D721Med (cell line): ENCODE measurements around the gene ADM5.

Experiments used
- DNase-seq: peaks from one replicate; pipeline ENCODE4 v3.0.0; 2011; ENCODE audit warnings: low spot score; ENCODE audit not compliant: insufficient read length
- FAIRE-seq: peaks from 2 replicates; lab custom pipeline; 2011; peaks lifted over from hg19 to GRCh38; lab: Jason Lieb, UNC
- TF ChIP-seq, protein P1 (sequence below): IDR thresholded peaks from 2 replicates; pipeline ENCODE4 v1.5.1; 2012; ENCODE audit warnings: mild to moderate bottlenecking, control low read depth; ENCODE audit not compliant: insufficient read depth; ENCODE audit errors: missing control alignments

The ADM5 gene

DNA sequence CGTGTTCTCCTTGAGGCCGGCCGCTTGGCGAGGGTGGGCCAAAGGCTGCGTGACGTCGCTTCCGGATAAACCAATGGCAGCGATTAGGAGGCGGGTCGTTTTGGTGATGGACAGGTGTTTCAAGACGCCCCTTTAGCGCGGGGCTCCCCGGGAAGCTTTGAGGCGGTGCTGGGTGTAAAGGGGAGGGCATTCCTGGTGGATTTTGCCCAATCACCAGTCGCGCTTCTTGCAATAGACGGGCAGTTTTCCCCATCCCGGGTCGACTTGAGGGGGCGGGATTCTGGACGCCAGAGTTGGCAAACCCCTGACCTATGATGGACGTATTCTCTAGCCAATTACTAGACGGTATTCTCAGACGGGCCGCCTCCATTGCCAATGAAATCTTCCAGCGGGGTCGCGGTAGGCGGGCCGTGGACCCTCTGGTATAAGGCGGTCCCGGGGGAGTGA lies 12.6 kb upstream of the ADM5 start:
- DNase-seq (peak; percentile 91), FAIRE-seq (no peak)
- TF ChIP-seq, protein P1, sequence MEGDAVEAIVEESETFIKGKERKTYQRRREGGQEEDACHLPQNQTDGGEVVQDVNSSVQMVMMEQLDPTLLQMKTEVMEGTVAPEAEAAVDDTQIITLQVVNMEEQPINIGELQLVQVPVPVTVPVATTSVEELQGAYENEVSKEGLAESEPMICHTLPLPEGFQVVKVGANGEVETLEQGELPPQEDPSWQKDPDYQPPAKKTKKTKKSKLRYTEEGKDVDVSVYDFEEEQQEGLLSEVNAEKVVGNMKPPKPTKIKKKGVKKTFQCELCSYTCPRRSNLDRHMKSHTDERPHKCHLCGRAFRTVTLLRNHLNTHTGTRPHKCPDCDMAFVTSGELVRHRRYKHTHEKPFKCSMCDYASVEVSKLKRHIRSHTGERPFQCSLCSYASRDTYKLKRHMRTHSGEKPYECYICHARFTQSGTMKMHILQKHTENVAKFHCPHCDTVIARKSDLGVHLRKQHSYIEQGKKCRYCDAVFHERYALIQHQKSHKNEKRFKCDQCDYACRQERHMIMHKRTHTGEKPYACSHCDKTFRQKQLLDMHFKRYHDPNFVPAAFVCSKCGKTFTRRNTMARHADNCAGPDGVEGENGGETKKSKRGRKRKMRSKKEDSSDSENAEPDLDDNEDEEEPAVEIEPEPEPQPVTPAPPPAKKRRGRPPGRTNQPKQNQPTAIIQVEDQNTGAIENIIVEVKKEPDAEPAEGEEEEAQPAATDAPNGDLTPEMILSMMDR, result no peak

DNA sequence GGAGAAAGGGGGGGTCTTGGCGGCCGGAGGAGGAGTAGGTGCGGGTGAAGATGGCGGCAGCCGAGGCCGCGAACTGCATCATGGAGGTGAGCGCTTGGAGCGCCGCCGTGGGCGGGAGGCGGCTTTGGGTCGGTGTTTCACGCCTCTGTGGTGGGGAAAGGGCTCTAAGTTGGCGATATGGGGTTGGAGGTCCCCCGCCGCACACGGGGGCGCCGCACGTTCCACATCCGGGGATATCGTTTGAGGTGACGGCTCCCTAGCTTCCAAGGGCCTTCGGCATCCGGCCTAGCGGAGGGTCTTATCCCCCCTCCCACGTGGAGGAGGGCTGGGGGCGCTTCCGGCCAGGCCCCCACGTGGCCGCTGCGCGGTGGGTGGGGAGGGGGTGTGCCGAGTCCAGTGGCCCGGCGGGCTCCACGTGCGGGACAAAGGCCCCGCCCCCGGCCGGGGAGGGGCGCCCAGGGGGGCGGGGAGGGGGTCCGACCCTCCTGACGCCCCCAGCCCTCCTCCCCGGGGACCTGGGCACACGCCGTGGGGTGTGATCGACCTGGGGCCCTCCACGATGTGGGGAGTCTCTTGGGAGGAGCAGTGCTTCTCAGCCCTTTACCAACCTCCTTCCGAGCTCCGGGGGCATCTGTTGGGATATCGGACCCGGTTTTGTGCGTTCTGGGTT lies 12.0 kb upstream of the ADM5 start, which contains the start of gene PRMT1:
Gene PRMT1, plus strand, starts transcription at position 41 of the 670 bp plus-strand sequence. Its CDS starts 10 bp downstream, at position 51.
- FAIRE-seq (no peak), DNase-seq (no peak)
- TF ChIP-seq, protein P1, result no peak

DNA sequence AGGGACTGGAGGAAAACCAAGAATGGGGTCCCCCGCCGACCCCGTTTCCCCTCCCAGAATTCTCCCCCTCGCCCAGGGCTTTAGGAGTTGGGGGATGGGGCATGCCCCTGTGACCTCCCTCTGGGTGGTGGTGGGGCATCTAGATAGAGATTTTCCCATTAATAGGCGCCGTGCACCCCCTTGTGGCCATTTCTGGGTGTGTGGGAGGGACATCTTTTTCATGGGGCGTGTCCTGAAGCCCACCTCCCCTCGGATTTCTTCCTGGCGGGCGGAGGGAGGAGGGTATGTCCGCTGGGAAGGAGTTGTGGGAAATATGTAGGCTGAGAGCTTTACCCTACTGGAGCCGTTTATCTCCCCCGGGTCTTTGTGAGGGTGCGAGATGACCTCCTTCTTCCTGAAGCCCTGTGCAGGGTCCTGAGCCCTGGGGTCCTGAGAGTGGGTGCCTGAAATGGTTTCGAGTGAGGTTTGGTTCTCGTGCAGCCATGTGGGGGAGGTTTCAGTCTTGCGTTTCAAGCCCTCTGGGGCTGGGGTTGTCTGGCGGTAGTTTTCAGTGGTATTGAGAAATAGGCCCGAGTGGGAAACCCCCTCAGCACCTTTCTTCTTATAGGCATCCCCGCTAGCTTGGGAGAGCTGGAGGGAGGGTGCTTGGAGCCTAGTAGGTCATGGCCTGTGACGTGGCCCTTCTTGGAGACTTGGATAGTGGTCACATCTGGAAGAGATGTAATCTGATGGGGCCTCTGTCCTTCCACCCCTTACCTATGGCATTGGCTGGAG lies 11.3 kb upstream of the ADM5 start:
- FAIRE-seq, result no peak
- no peak for DNase-seq

DNA sequence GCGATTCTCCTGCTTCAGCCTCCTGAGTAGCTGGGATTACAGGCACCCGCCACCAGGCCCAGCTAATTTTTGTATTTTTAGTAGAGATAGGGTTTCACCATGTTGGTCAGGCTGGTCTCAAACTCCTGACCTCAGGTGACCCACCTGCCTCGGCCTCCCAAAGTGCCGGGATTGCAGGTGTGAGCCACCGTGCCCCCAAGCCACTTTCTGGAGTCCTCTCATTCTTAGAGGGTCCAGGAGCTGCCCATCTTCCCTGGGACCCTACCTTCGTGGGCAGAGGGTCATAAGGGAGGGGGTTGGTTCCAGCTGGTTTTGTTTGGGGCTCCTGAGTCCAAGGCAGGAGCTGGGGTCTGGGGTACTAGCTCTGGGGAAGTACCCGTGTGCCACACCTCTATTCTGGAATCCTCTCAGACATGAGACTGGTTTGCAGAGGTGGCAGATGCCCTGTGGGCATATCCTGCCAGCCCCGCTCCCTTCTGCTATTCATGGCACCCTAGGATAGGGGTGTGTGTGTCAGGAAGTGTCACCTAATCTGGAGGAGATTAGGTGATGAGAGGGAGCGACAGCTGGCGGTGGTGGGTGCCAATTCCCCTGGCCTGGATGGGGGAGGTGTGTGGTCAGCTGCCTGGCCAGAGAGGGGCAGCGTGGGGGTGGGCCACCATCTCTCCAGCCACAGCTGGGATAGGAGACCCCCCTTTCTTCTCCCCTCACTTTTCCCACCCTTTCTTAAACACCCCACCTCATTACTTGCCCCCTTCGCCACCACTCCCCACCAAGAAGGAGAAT lies 10.2 kb upstream of the ADM5 start:
- DNase-seq (no peak), FAIRE-seq (no peak)
- TF ChIP-seq, protein P1, result no peak

More for the DNA sequence above, 11.3 kb upstream of the ADM5 start:
- TF ChIP-seq, protein P1, result peak; percentile 65

DNA sequence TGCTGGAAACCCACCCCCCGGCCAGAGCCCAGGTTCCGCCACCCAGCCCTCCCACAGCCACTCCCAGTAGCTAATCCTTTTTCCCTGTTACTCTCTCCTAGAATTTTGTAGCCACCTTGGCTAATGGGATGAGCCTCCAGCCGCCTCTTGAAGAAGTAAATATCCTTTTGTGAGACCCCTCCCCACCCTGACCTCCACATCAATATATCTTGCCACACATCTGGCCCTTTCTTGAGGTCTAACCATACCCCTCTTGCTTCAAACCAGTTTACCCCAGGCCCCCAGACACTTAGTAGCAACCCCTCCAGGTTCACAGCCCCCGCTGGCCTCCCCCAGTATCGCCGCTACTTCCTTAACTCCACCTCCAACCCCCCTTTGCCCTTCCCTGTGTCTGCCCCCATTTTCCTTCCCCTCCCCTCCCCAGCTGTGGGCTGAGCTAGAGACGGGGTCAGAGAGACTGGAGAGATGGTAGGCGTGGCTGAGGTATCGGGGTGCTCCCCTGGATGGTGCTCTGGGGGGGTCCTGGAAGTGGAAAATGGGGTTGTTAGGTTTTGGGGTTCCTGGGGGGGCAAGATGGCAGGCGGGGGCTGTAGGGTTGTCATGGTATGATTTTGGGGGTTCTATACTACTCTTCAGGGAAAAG lies 9.5 kb upstream of the ADM5 start:
- FAIRE-seq, result no peak
- TF ChIP-seq, protein P1, result no peak
- DNase-seq, result no peak

DNA sequence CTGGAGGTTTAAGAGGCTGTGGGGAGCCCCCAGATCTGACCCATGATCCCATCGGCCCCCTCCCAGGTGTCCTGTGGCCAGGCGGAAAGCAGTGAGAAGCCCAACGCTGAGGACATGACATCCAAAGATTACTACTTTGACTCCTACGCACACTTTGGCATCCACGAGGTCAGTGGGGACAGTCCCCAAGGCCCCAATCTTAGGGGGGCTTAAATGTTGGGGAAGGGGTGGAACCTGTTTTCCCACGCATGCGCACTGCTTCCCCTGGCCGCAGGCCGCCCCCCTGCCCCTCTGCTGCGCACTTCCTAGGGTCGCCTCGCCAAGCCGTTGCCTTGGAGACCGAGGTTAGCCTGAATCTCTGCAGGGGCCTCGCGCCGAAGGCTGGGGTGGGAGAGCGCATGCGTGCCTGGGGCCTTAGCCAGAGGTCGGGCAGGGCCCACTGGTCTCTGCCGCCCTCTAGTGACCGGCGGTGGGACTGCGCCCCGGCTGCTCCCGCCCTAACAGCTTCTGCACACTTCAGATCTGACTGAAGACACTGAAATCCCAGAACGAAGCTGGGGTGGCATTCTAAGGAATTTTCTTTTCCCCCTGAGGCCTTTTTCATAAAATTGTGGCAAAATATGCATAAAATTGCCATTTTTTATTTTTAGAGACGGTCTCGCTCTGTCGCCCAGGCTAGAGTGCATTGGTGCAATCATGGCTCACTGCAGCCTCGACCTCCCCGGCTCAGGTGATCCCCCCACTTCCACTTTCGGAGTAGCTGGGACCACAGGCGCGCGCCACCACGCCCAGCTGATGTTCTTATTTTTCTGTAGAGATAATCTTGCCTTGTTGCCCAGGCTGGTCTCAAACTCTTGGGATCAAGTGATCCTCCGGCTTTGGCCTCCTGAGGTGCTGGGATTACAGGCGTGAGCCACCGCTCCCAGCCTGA lies 8.7 kb upstream of the ADM5 start:
- TF ChIP-seq, protein P1, result peak; percentile 81
- FAIRE-seq (no peak), DNase-seq (peak; percentile 98)
